ENCODE data around the gene ZNF444. TPM values are rescaled to one million over a fixed set of nuclear protein-coding genes. Genes with fewer than 3 reads are reported as not detected.

Gene ZNF444
- total and polyA plus RNA-seq, 2 of the 8 experiments (the other 6 are each of a cell fraction or from before 2014, with no cell fraction given), result 49.5 to 54.5 TPM

DNA sequence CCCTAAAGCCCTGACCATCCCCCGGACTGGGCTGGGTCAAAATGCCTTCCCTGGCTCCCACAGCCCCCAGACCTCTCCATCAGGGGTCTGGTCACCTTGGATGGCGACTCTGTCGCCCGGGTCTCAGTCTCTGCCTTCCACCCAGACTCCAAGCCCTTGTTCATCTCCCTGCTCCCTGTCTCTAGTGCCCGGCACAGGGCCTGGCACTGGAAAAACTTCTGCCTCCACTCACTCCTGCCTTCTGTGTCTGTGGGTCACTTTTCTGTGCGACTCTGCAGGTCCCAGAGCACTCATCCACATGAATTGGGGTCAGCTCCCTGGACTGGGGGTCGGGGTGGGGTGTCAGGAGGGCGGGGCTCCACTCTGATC lies 21.1 kb upstream of the ZNF444 start (continued):
- TF ChIP-seq KDM4A (IDR thresholded peaks at IDR 0.05; ENCODE audit: low read depth, low read length, severe bottlenecking), result no peak

Data from H1 (cell line).